Mucosa of gallbladder (tissue), 1 donor: Measurements from ENCODE around the gene STING1. TPM values are rescaled to one million over a fixed set of nuclear protein-coding genes. Genes with fewer than 3 reads are reported as not detected.
"Not testable (repeated sequence)": the region's sequence is repeated elsewhere in the genome, so short reads cannot be mapped to it uniquely, and the experiment has no call there.

Experiments
- DNase-seq: peaks from one replicate; pipeline ENCODE4 v3.0.0-alpha.2; 2020; ENCODE audit warnings: low spot score
- total RNA-seq: library from RNA; stranded (reverse); gene quantifications from one replicate; pipeline ENCODE4 v1.2.1, GENCODE V29; 2021
- donor health status: DM: no; HTN: no; CAD: no.

Gene STING1
- total RNA-seq, 1 donor from 2014 or later = 35.3 TPM

DNA sequence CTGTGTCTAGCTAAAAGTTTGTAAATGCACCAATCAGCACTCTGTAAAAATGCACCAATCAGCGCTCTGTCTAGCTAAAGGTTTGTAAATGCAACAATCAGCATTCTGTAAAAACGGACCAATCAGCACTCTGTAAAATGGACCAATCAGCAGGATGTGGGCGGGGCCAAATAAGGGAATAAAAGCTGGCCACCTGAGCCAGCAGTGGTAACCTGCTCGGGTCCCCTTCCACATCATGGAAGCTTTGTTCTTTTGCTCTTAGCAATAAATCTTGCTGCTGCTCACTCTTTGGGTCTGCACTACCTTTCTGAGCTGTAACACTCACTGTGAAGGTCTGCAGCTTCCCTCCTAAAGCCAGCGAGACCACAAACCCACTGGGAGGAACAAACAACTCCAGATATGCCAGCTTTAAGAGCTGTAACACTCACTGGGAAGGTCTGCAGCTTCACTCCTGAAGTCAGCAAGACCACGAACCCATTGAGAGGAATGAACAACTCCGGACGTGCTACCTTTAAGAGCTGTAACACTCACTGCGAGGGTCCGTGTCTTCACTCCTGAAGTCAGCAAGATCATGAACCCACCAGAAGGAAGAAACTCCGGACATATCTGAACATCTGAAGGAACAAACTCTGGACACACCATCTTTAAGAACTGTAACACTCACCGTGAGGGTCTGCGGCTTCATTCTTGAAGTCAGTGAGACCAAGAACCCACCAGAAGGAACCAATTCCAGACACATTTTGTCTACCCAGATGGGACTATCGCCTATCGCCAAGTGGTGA lies 20.7 kb upstream of the STING1 start:
- not testable (repeated sequence) for DNase-seq

DNA sequence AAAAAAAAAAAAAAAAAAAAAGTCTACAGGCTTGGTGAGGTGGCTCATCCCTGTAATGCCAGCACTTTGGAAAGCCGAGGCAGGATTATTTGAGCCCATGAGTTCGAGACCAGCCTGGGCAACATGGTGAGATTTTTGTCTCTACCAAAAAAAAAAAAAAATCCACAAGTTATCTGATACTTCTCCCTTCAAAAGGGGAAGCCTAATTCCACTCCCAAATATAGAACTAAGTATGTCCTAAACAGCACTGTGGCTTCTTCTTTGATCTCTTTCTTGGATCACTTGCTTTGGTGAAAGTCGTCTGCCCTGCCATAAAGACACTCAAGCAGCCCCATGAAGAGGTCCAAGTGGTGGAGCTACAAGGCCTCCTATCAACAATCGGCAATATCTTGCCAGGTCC lies 18.8 kb upstream of the STING1 start:
- DNase-seq = no peak

DNA sequence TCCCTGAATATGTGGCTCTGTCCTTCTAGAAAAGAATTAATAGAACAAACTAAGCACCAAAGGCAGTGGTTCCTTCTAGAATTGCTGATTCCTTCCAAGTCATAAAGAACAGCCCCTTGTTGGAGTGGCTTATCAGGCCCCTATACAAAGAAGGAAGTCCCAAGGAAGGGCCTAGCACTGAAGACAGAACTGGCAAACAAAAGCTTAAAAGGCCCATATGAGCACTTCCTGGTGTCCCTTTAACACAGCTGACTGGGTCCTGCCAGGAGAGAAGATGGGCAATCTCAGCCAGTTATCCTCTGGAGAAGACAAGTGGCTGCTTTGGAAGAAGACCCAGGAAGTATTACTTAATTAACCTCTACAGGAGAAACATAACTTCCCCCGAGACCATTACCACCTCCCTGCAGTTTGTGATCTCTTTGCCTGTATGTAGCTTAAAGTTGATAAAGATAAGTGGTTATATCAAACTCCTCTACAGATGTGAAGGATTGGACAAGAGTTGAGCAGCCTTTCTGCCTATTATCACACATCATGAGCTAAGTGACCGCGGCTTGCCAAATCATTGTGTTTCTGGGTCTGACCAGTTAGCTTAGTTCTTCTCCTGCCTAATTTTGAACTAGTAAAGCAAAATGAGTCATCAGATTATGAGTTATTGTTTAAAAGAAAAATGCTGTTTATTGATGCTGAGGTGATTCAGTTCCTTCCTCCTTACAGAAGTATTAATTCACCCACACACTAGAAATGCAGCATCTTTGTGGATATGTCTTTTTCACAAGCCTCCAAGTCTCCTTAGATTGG lies 13.3 kb upstream of the STING1 start:
- no peak for DNase-seq

DNA sequence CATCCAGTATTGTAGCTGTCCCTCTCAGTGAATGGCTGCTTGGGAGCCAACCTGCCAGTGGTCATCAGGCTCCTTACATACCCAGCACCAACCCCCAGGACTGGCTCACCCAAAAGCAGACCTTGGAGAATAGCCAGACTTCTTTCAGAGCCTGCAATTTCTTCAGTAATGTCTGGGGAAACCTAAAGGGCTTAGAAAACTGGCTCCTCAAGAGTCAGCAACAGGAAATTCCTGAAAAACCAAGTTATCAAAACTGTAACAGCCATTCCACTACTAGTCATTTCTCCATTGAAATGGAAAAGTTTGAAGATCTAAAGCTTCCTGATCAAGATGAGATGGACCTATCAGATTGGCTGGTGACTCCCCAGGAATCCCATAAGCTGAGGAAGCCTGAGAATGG lies 12.3 kb upstream of the STING1 start:
- DNase-seq = no peak

DNA sequence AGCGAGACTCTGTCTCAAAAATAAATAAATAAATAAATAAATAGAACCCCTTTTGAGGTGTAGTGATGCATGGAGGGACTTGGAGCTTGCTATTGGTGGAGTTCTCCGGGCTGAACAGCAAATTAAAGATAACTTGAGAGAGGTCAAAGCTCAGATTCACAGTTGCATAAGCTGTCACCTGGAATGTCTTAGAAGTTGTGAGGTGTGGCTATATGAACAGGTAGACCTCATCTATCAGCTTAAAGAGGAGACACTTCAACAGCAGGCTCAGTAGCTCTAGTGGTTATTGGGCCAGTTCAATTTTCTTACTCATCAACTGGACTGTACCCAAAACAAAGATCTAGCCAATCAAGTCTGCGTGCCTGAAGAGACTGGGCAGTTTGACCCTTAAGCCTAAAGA lies 11.7 kb upstream of the STING1 start:
- DNase-seq = no peak

DNA sequence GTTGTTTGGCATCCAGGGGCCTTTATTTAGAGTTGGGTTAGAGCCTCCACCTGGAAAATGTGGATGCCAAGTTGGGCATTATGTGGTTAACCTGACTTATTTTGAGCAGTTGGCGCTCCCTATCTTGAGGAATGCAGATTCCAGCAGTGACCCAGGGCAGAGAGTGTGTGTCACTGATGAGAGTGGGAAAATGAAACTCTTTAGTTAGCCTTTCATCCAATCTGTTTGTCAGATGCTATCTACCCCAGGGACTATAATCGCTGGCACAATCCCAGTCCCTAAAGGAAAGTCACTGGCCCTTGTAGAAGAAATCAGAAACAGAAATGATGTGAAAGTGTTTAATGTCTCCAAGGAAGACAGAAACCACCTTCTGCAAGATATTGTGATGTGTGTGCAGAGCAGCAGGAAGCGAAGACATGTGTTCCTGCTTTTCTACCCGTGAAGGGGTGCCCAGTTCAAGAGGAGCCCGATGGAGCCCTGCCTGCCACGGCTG lies 10.2 kb upstream of the STING1 start:
- no peak for DNase-seq

DNA sequence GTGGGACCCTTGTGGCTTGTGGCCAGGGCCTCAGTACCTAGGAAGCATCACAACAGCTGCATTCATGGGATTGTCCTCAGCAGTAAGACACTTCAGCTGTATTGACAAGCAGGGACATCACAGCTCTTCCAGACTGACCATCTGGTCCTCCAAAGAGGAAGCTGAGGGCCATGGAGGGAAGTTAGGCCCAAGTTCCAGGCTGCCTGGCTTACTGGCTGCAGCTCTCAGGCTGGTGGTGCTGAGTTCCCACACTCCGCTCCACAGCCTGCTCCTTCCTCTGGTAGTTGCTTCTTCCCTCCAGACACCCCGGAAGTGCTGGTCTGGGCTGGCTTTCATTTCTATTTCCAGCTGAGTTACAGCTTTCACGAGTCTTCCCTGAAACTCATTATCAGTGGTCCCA lies 5.7 kb upstream of the STING1 start:
- DNase-seq = peak; percentile 46

DNA sequence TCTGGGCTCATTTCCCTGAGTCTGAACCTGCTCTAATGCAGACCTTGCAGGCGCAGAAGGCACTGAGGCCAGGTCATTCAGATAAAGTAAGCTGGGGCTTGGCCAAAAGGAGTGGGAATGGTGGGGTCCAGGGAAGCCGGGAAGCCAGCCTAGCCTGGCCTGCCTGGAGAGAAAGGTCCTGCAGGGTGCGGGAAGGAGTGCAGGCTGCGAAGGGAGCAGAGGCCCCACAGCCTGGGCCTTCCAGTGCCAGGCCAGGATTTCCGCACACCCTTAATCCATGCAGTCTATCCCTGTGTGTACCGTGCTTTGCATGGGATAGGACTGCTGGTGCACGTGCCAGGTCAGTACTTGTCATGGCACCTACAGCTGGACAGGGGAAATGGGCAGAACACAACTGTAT lies 3.6 kb upstream of the STING1 start:
- no peak for DNase-seq

DNA sequence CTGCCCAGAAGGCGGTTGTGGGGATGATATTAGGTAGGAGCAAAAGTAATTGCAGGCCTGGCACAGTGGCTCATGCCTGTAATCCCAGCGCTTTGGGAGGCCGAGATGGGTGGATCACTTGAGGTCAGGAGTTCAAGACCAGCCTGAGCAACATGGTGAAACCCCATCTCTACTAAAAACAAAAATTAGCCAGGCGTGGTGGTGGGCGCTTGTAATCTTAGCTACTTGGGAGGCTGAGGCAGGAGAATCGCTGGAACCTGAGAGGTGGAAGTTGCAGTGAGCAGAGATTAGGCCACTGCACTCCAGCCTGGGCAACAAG lies 291 bp upstream of the STING1 start:
- not testable (repeated sequence) for DNase-seq

DNA sequence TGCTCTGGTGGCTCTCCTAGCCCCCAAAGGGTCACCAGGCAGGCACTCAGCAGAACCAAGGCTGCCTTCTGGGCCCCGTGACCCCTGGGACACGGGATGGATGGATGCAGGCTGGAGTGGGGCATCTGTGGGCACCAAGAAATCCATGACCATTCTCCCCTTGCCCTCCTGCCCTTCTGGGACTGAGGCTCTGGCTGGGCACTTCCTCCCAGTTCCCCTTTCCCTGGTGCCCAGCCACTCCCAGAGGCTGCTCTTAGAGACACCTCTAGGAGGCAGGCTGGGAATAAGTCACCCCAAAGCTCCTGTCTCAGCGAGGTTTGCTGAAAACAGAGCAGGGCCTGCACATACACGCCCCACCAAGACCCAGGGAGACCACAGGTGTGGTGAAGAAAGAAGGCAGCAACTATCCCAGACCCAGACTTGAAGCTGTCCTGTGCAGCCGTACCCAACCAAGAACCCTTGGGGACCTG lies 943 bp downstream of the STING1 start:
- no peak for DNase-seq

DNA sequence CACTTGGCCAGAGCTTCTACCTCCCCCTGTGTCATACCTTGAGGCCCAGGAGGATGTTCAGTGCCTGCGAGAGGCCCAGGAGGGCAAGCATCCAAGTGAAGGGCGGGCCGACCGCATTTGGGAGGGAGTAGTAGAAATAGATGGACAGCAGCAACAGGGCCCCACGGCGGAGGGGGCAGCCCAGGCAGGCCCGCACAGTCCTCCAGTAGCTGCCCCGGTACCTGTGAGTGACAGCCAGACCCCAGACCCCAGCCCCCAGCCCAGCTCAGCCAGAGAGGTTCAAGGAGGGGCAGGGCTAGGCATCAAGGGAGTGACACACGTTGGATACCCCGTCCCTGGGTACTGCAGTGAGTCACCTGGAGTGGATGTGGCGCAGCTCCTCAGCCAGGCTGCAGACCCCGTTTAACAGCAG lies 1.4 kb downstream of the STING1 start:
- no peak for DNase-seq

DNA sequence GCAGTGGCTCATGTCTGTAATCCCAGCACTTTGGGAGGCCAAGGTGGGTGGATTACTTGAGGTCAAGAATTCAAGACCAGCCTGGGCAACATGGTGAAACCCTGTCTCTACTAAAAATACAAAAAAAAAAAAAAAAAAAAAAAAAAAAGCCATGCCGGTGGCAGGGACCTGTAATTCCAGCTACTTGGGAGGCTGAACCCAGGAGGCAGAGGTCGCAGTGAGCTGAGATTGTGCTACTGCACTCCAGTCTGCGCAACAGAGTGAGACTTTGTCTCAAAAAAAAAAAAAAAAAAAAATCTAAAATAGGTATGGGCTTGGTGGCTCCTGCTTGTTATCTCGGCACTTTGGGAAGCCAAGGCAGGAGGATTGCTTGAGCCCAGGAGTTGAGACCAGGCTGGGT lies 2.8 kb downstream of the STING1 start:
- DNase-seq = not testable (repeated sequence)

DNA sequence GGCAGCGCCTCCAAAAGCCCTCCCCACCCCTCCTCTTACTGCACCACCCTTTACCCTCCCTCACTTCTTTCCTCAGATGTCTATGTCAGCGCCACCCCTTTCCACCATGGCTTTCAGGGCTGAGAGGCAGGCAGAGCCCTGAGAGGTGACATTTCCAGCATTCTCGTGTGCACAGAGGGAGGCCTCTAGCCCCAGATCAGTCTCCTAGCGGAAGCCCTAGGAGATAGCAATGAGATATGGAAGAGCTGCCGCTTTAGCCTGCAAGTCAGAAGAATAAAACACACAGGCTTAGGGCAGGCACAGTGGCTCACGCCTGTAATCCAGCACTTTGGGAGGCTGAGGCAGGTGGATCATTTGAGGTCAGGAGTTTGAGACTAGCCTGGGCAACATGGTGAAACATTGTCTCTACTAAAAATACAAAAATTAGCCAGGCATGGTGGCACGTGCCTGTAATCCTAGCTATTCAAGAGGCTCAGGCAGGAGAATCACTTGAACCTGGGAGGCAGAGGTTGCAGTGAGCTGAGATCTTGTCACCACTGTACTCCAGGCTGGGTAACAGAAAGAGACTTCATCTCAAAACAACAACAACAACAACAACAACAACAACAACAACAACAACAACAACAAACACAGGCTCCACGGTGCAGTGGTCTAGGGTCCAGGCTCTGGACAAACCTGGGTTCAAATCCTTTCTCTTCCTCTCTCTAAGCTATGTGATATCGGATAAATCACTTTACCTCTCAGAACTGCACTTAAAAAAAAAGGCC lies 3.7 kb downstream of the STING1 start:
- not testable (repeated sequence) for DNase-seq

DNA sequence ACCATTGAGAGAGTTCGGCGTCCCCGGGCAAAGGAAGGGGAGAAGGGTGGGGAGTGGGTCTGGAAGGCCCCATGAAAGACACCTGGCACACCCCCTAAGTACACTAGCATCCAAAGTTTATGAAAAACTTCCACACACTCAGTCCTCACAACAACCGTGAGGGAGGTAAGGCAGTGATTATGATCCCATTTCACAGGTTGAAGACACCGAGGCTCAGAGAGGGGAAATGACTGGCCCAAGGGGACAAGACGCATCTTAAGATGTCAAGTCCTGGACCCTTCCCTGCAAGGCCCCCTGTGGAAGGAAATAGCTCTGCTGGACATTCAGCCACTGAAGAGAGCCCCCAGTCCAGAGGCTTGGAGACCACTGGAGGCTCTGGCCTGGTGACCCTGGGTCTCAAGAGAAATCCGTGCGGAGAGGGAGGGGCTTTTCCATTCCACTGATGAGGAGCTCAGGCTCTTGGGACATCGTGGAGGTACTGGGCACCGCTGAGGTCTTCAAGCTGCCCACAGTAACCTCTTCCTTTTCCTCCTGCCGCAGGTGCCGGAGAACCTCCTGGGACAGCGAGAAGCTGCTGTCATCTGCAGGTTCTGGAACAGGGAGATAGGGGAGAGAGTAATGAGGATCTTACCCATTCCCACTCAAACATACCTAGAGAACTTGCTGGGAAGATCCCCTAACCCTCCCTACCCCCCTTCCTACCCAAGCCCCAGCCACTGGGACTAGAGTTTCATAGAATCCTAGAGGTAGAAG lies 6.5 kb downstream of the STING1 start:
- no peak for DNase-seq

DNA sequence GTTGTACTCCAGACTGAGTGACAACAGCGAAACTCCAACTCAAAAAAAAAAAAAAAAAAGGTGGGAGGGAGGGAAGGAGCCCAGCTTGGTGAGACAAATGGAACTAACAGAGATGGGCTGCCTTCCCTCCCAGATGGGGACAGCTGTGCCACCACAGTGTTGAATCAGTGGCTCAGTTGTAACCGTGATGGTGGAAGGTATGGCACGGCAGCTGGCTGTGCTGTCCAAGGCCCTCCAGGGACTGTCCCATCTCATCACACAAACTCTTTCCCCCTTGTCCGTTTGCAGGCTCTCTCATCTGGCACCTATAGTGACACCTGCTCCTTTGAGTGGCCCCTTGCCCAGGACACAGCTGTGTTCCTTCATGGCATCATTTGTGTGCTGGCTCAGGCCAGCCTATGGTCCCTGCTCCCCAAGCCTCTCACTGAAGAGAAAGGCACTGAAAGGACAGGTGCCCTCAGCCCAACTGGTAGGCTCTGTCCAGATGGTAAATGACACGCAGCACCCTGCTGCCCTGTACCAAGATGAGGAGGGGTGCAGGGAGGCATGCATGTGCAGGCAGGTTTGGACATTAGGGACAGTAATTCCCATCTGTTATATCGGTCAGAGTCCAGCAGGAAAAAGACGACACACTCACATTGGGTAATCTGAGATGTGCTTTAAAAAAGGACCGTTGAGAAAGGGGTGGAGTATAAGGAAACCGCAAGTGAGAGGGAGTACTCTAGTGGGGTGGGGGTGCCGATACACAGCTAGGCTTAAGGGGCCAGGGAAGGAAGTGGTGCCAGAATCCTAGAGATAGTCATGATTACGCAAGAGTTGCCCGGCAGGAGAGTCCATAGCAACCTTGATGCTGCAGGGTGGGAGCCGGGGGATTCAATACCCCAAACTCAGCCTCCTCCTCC lies 7.4 kb downstream of the STING1 start:
- DNase-seq = no peak

DNA sequence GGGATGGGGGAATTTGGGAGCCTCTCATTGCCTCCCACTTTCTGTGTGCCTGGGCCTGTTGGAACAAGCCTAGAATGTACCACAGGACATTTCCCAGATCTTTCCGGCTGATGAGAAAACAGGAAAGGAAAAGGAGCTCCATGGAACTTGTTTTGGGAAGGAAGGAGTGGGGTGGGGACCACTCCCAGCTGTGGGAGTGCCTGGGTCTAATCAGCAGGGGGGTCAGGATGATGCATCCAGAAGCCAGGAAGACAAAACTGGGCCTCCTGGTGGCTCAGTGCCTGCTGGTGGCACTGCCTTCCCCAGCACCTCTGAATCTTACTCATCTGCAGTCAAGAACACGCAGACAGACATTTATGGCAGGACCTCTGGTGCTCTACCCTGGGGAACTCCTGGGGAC lies 9.0 kb downstream of the STING1 start:
- no peak for DNase-seq

DNA sequence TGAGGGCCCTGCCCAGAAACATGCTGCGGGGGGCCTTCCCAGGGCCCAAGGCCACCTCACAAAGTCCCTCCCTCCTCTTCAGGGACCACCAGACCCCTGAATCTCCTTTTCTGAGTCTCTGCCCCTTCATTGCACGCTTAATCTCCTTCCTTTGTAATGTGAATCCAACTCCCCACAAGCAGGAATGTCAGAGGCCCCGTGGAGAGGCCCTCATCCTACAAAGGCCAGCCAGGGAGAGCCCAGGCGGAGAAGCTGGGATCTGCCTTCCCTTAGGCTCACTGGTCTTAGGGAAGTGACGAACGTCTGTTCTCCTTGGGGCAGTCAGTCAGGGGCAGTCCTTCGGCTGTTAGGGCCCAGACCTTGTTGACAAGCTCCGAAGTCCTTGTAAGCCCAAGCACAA lies 9.5 kb downstream of the STING1 start:
- DNase-seq = no peak

DNA sequence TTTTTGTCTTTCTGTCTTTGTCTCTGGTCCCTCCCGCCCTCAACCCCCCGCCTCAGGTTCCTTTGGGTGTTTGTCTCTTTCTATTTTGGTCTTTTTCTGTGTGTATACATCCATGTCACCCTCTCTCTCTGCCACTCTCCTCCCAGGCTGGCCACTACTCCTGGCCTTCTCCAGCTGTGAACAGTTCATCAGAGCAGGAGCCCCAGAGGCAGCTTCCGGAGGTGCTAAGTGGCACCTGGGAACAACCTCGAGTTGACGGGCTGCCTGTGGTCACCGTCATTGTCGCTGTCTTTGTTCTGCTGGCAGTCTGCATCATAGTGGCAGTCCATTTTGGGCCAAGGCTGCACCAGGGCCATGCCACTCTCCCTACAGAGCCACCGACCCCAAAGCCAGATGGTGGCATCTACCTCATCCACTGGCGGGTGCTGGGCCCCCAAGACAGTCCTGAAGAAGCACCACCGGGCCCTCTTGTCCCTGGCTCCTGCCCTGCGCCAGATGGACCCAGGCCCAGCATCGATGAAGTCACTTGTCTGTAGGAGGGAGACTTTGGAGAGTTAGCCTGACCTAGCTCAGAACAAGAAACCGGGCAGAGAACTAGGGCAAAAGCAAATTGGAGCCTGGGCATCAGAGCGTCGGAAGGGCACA lies 10.1 kb downstream of the STING1 start:
- DNase-seq = no peak

DNA sequence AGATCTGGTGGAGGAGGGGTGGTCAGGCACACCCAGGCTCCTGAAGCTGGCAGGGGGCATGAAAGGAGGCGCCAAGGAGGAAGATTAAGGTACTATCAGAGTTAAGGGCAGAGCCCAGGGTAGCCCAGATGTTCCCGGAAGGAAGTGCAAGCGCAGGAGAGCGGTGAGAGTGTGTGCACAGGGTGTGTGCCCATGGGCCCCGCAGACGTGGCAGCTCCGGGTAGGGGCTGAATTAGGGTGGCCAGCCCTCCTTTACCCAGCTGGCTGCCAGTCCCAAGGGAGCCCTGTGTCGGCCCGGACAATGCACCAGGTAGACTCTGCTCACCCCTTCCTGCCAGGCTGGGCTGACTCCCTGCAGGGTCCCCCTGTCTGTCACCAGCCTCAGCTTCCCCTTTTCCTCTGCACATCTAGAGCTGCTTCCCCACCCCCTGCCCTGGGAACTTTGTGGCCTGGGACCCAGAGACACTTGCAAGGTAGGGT lies 11.7 kb downstream of the STING1 start, which contains the start of gene SMIM33:
SMIM33 (plus strand) TSS at position 184 of the 480 bp plus-strand sequence; CDS start at position 302, 118 bp downstream.
- no peak for DNase-seq
